ENCODE results near the gene SLC22A13. TPM values are rescaled to one million over a fixed set of nuclear protein-coding genes. Genes with fewer than 3 reads are reported as not detected.

Gene SLC22A13
- polyA plus RNA-seq, 1 donor from 2014 or later, result not detected

DNA sequence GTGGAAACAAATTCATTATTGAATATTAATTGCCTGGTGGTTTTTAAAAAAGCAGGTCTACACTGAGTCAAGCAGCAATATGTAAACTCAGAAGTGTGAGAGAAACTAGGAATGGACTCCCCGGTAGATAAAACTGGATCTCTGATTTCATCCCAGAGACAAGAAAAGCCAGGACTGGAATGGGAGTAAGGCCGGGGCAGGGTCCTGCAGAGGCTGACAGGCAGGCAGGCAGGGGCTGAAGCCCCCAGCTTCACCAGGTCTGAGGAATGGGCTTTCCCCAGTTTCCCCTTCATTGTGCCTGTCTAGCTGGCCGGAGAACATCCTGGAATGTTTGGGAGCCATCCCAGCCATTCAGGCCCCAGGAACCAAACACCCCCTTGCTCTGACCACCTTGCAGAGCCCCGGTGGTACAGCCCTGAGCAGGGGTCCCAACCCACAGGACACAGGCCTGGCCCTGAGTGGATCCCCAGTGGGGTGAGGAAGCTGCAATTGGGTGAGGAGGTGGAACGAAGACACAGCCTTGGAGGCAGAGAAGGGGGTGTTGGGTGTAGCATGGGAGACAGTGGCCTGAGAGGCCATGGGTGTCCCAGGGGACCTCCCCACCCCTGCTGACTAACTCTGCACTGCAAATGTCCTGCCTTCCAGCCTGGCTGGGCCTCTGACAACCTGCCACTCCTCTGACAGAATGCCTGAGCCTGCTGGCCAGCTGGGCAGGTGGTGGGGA is 49.3 kb downstream of the SLC22A13 start:
- TF ChIP-seq EP300 (conservative IDR thresholded peaks at IDR 0.05; ENCODE audit: poor library complexity, severe bottlenecking), result no peak
- TF ChIP-seq MXI1 (conservative IDR thresholded peaks at IDR 0.05; ENCODE audit: poor library complexity, severe bottlenecking), result no peak
- TF ChIP-seq RAD21 (conservative IDR thresholded peaks at IDR 0.05), result no peak
- no peak for TF ChIP-seq POLR2AphosphoS5 (IDR thresholded peaks at IDR 0.05)
- no peak for TF ChIP-seq EZH2 (IDR thresholded peaks at IDR 0.05; ENCODE audit: borderline replicate concordance, insufficient read depth, low read length, poor library complexity, severe bottlenecking)
- no peak for TF ChIP-seq TAF1 (IDR thresholded peaks at IDR 0.05; ENCODE audit: low read depth)
- no peak for TF ChIP-seq REST (IDR thresholded peaks at IDR 0.05; ENCODE audit: borderline replicate concordance)
- TF ChIP-seq CTCF (IDR thresholded peaks at IDR 0.05; ENCODE audit: poor library complexity, severe bottlenecking), result no peak
- no peak for TF ChIP-seq SMC3 (conservative IDR thresholded peaks at IDR 0.05; ENCODE audit: poor library complexity)

DNA sequence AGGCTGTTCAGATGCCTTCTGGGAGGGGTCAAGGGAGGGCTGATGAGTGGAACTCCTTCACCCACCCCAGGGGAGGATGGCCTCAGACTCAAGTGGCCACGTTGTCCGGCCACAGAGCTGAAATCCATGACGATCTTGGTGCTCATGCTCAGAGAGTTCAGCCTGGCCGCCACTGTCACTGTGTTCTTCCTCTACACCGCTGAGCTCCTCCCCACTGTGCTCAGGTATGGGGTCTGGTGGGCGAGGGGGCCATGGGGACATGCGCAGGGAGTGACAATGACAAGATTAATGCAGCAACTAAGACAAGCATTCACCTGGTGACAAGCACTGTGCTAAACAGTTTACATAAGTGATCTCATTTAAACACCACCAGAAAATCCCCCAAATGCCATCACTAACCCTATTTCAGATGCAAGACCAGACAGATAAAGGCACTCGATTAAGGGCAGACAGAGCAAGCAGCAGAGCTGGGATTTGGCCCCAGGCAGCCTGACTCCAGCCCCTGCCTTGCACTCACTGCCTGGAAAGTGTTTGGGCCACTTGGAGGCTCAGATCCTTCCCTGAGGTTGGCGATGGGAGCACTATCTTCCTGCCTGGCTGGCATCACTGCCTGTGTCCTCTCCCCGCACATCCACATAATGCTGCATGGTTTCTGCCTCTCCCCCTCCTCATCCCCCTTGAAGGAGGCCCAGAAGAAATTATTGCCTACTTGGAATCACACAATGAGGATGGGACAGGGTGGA is 50.0 kb downstream of the SLC22A13 start:
- Histone ChIP-seq H4K20me1 (ENCODE audit: insufficient read depth) (no peaks in the 10 kb centered on the region), H2AFZ (ENCODE audit: low read depth, low read length) (no peak overlapping the region), H3F3A (ENCODE audit: insufficient read depth, low read length, poor library complexity, severe bottlenecking) (no peaks in the 10 kb centered on the region), H3K27ac (ENCODE audit: low read length) (no peak overlapping the region), H3K27me3 (ENCODE audit: insufficient read depth, low read depth, low read length) (no peaks in the 10 kb centered on the region), H3K79me2 (replicated peaks; ENCODE audit: insufficient read depth, low read length) (no peaks in the 10 kb centered on the region), H3K9ac (ENCODE audit: low read length) (no peak overlapping the region), H3K36me3 (ENCODE audit: insufficient read depth, low read length) (no peaks in the 10 kb centered on the region), H3K9me2 (ENCODE audit: insufficient read depth, low read length) (no peaks in the 10 kb centered on the region), H3K4me3 (ENCODE audit: low read length) (no peak overlapping the region), H3K9me3 (ENCODE audit: low read length) (no peaks in the 10 kb centered on the region), H3K4me2 (ENCODE audit: low read length) (no peak overlapping the region)
- TF ChIP-seq MXI1 (conservative IDR thresholded peaks at IDR 0.05; ENCODE audit: poor library complexity, severe bottlenecking), result no peak

More for the DNA sequence above, 49.3 kb downstream of the SLC22A13 start:
- H3K27me3 ChIP-seq (ENCODE audit: insufficient read depth, low read depth, low read length), result no peaks in the 10 kb centered on the region
- no peaks in the 10 kb centered on the region for H3K9me3 ChIP-seq (ENCODE audit: low read length)
- no peaks in the 10 kb centered on the region for H4K20me1 ChIP-seq (ENCODE audit: insufficient read depth)
- H3K27ac ChIP-seq (ENCODE audit: low read length), result no peak overlapping the region
- H2AFZ ChIP-seq (ENCODE audit: low read depth, low read length), result no peak overlapping the region
- no peaks in the 10 kb centered on the region for H3K79me2 ChIP-seq (replicated peaks; ENCODE audit: insufficient read depth, low read length)
- no peaks in the 10 kb centered on the region for H3F3A ChIP-seq (ENCODE audit: insufficient read depth, low read length, poor library complexity, severe bottlenecking)
- H3K9me2 ChIP-seq (ENCODE audit: insufficient read depth, low read length), result no peaks in the 10 kb centered on the region
- no peak overlapping the region for H3K4me3 ChIP-seq (ENCODE audit: low read length)
- no peak overlapping the region for H3K9ac ChIP-seq (ENCODE audit: low read length)
- H3K36me3 ChIP-seq (ENCODE audit: insufficient read depth, low read length), result no peaks in the 10 kb centered on the region
- H3K4me2 ChIP-seq (ENCODE audit: low read length), result no peak overlapping the region

Measured in neural cell (in vitro differentiated cells).